GM12878 (cell line): Measurements from ENCODE around the gene KRI1. TPM values are rescaled to one million over a fixed set of nuclear protein-coding genes. Genes with fewer than 3 reads are reported as not detected.
A peak's percentile ranks its signal among the peaks of the same experiment; 100 is the strongest.

Experiments
- ATAC-seq: fragments of 200-7000 bp; cut with Tn5 transposase; 3 replicates; pipeline ENCODE4 v1.9.1; 2020; ENCODE audit warnings: mild to moderate bottlenecking, moderate library complexity
- BruUV-seq: library from RNA; stranded (reverse); fragments of 400-500 nt; replicated peaks from 2 replicates; lab custom pipeline; 2021; lab: Mats Ljungman, UMichigan
- CTCF ChIA-PET: fragments of 300-600 bp; sonication (Branson Sonifier 250); formaldehyde crosslinking; extraction: SDS; loops from one replicate; lab custom pipeline; 2021; ENCODE audit warnings: inconsistent platforms; lab: Yijun Ruan, JAX
- POLR2A ChIA-PET: fragments of 350-600 bp; formaldehyde crosslinking; extraction: SDS; loops from one replicate; lab custom pipeline; 2021; ENCODE audit warnings: inconsistent platforms; lab: Charles Lee
- RAD21 ChIA-PET: fragments of 300-600 bp; sonication (Branson Sonifier 250); formaldehyde crosslinking; loops from one replicate; lab custom pipeline; 2023; ENCODE audit warnings: antibody characterized with exemption; ENCODE audit not compliant: unreplicated experiment; lab: Charles Lee
- SMC1A ChIA-PET: fragments of 300-600 bp; sonication (Branson Sonifier 250); formaldehyde crosslinking; loops from one replicate; lab custom pipeline; 2023; ENCODE audit not compliant: unreplicated experiment, uncharacterized antibody; lab: Charles Lee
- DNase-seq: peaks from one replicate; pipeline ENCODE4 v3.0.0-alpha.2; 2011; ENCODE audit warnings: low read depth, low spot score
- FAIRE-seq: peaks from 3 replicates; lab custom pipeline; 2011; peaks lifted over from hg19 to GRCh38; lab: Jason Lieb, UNC
- H2AFZ ChIP-seq: 2 replicates; pipeline ENCODE4 v1.6.0; 2011; ENCODE audit warnings: low read depth, low read length, control low read depth; ENCODE audit not compliant: control insufficient read depth
- H3K27ac ChIP-seq: 2 replicates; pipeline ENCODE4 v1.5.1; 2011; ENCODE audit warnings: control low read depth; ENCODE audit not compliant: control insufficient read depth, insufficient read depth
- H3K27me3 ChIP-seq, 2 experiments: replicated peaks in 1 of 2; 2 replicates each; pipeline versions ENCODE4 v1.6.0 to v1.6.1; 2011; ENCODE audit warnings: low read length in 1 of 2; ENCODE audit not compliant: control insufficient read depth in 2 of 2, insufficient read depth in 2 of 2
- H3K36me3 ChIP-seq, 2 experiments: 2 replicates each; pipeline ENCODE4 v1.5.1; 2011; ENCODE audit warnings: low read length in 1 of 2; ENCODE audit not compliant: control insufficient read depth in 2 of 2, insufficient read depth in 2 of 2
- H3K4me1 ChIP-seq: 2 replicates; pipeline ENCODE4 v1.6.1; 2011; ENCODE audit warnings: mild to moderate bottlenecking, low read length, moderate library complexity, mixed read lengths; ENCODE audit not compliant: control insufficient read depth, insufficient read depth
- H3K4me2 ChIP-seq: 2 replicates; pipeline ENCODE4 v1.6.0; 2011; ENCODE audit warnings: control low read depth; ENCODE audit not compliant: control insufficient read depth, insufficient read depth
- H3K4me3 ChIP-seq: fragments of 200-600 bp; sonication (generic); 2 replicates; pipeline ENCODE4 v1.5.1; 2016
- H3K79me2 ChIP-seq: 2 replicates; pipeline ENCODE4 v1.6.0; 2011; ENCODE audit warnings: low read length; ENCODE audit not compliant: control insufficient read depth, insufficient read depth
- H3K9ac ChIP-seq: 2 replicates; pipeline ENCODE4 v1.8.0; 2011; ENCODE audit warnings: low read length, control low read depth, mixed read lengths; ENCODE audit not compliant: control insufficient read depth, insufficient read depth
- H3K9me3 ChIP-seq: replicated peaks from 3 replicates; pipeline ENCODE4 v1.5.1; 2011; ENCODE audit warnings: mild to moderate bottlenecking, low read length; ENCODE audit not compliant: control insufficient read depth, insufficient read depth
- H4K20me1 ChIP-seq: 2 replicates; pipeline ENCODE4 v1.6.0; 2011; ENCODE audit not compliant: control insufficient read depth, insufficient read depth
- JUND ChIP-seq: IDR thresholded peaks from 2 replicates; pipeline ENCODE4 v1.6.1; 2012; ENCODE audit warnings: low read depth, mild to moderate bottlenecking, low read length, improper control_type of control experiment, moderate library complexity
- POLR2A ChIP-seq: IDR thresholded peaks from 2 replicates; pipeline ENCODE4 v1.6.1; 2011; ENCODE audit warnings: low read depth, mild to moderate bottlenecking, low read length
- SPI1 ChIP-seq: IDR thresholded peaks from 2 replicates; pipeline ENCODE4 v1.6.1; 2011; ENCODE audit warnings: low read depth, mild to moderate bottlenecking, low read length, moderate library complexity, borderline replicate concordance; ENCODE audit not compliant: insufficient read depth
- ZNF217 ChIP-seq: fragments of 450-650 bp; IDR thresholded peaks from 2 replicates; pipeline ENCODE4 v1.6.1; 2017; ENCODE audit warnings: antibody characterized with exemption, mild to moderate bottlenecking
- WGBS: methylation state at CpG from one replicate; pipeline ENCODE4 v1.1.6; 2016; ENCODE audit warnings: low lambda C conversion rate; ENCODE audit not compliant: insufficient replicate concordance, insufficient coverage; ENCODE audit errors: missing lambda C conversion rate; 5-methylcytosine and 5-hydroxymethylcytosine counted together
- in situ Hi-C: fragments of 300-500 bp; cut with MboI; formaldehyde crosslinking; loops from 9 replicates; pipeline ENCODE4 v1.14.3; 2018; ENCODE audit warnings: mixed read lengths
- intact Hi-C: fragments of 100-400 bp; cut with micrococcal nuclease; formaldehyde crosslinking; loops from one replicate; pipeline ENCODE4 v1.14.2; 2022; ENCODE audit not compliant: unreplicated experiment
- polyA plus RNA-seq, 11 experiments: library from polyadenylated mRNA; depleted of rRNA in 4 of 11; unstranded in 6 of 11; stranded (reverse) in 5 of 11; fragments of >200 nt; fragmentation: Nextera tagmentation in 4 of 11; fragmentation: Illumina TruSeq in 1 of 11; extraction: Ambion mirVana in 4 of 11; extraction: Trizol in 1 of 11; gene quantifications; 1 replicate in 1 of 11; 2 replicates in 10 of 11; pipeline versions ENCODE4 v1.2.1 to v1.2.3, GENCODE V29; 2011 to 2016; ENCODE audit warnings: inconsistent platforms in 2 of 11, missing spikeins in 2 of 11, low read depth in 1 of 11
- total RNA-seq, 4 experiments: library from RNA; depleted of rRNA in 3 of 4; stranded (reverse); fragments of >200 nt in 3 of 4; fragmentation: Illumina TruSeq in 1 of 4; extraction: Trizol in 1 of 4; gene quantifications; 2 replicates each; pipeline versions ENCODE4 v1.2.1 to v1.2.3, GENCODE V29; 2013 to 2021

KRI1 gene
- total and polyA plus RNA-seq, 10 of the 15 experiments (the other 5 are each of a cell fraction or from before 2014, with no cell fraction given) = 0.98 to 42.5 (median 24.7) TPM

DNA sequence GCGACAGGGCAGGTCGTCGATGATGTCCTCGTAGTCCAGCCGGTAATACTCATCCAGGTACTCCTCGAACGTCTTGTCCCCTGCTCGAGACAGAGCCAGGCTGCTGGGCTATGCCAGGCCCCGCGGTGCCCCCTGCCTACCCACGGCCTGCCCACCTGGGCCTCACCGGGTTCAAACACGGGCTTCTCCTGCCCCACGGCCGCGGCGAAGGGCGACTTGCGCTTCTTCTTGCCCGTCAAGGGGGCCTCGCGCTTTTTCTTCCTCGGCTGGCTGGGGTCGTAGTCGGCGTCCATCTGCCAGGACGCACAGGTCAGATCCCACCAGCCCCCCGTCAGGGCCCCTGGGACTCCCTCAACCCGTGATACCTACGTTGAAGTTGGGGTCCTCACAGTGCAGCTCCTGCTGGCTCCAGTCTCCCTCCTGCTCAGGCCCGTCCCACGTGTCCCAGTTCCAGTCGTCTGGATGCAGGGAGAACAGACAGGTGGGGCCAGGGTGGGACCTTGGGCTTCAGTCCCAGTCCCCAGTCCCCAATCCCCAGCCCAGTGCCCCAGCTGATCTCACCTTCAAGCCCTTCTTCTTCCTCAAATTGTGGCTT, 8.1 kb downstream of the KRI1 start:
- Histone ChIP-seq H3K27ac (no peak overlapping the region), H3K4me2 (no peak overlapping the region), H4K20me1 (no peaks in the 10 kb centered on the region), H3K27me3 (no peaks in the 10 kb centered on the region), H3K4me1 (peaks cover 29% of the 10 kb centered on the region), H3K4me3 (no peak overlapping the region), H2AFZ (no peak overlapping the region), H3K9ac (no peak overlapping the region), H3K79me2 (no peaks in the 10 kb centered on the region; the same call in 1 of the 2 replicates), H3K36me3 (peaks cover 22% of the 10 kb centered on the region in 2 experiments), H3K9me3 (no peaks in the 10 kb centered on the region)
- SMC1A ChIA-PET = no interaction called here
- no peak for FAIRE-seq
- no peak for DNase-seq
- 98% methylated on average over 31 of the region's 33 CpGs for WGBS
- POLR2A ChIA-PET = interaction anchor here (0.7 kb wide), 1 partner anchor 286 kb away, joined by 3 read pairs; no protein-coding TSS in a partner anchor
- CTCF ChIA-PET = no interaction called here
- in situ Hi-C loops (no loop called here), intact Hi-C loops (no loop called here)
- TF ChIP-seq JUND (no peak), POLR2A (0 out of 2 replicates have a peak, but pooled peaks have one; percentile 51)
- RAD21 ChIA-PET = no interaction called here
- no TSS peak for BruUV-seq
- ATAC-seq = no peak

DNA sequence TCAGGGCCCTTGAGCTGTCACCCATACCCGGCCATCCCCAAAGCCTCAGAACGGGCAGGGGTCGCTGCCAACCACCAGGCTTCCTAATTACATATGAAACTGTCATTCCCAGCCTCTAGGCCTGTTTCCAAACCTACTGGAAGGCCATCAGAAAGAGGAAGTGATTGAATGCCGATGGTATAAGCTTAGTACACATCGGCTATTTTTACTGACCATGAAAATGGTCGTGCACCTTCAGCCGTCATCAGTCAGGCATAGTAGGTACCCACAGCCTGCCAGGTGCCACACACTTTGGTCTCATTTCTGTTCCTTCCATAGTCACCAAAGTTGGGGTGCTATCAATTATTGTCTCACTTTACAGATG, 10.2 kb downstream of the KRI1 start:
- TF ChIP-seq ZNF217 = no peak
- TF ChIP-seq SPI1 = peak; percentile 65; the same call in 1 of the 2 replicates
- no peak overlapping the region for H3K4me2 ChIP-seq
- ChIA-PET SMC1A (no interaction called here), RAD21 (no interaction called here), CTCF (interaction anchor here (1.2 to 1.6 kb wide), 3 partner anchors 14 to 138 kb away, joined by 3 to 4 read pairs (median 3); no protein-coding TSS in a partner anchor), POLR2A (interaction anchor here (0.6 kb wide), 1 partner anchor 91 kb away, joined by 5 read pairs; no protein-coding TSS in a partner anchor)
- ATAC-seq = no peak
- DNase-seq = no peak
- H3K27me3 ChIP-seq = no peaks in the 10 kb centered on the region
- intact Hi-C loops (no loop called here), in situ Hi-C loops (no loop called here)
- no peak overlapping the region; the same call in 1 of the 2 replicates for H3K27ac ChIP-seq
- H3K4me3 ChIP-seq = no peak overlapping the region
- peaks cover 27 to 33% of the 10 kb centered on the region in 2 experiments for H3K36me3 ChIP-seq
- H3K4me1 ChIP-seq = peaks cover 37% of the 10 kb centered on the region
- no peaks in the 10 kb centered on the region for H4K20me1 ChIP-seq
- H3K79me2 ChIP-seq = no peaks in the 10 kb centered on the region; the same call in 1 of the 2 replicates
- H3K9ac ChIP-seq = no peak overlapping the region
- H3K9me3 ChIP-seq = no peaks in the 10 kb centered on the region; the same call in 2 of the 3 replicates
- H2AFZ ChIP-seq = no peak overlapping the region
- BruUV-seq = no TSS peak
- FAIRE-seq = no peak
- 66% methylated on average over 7 of the region's 7 CpGs for WGBS
